Activated B cell treated with CpG ODN at 0.5 μM for 24 hours (primary cell): ENCODE results near the gene ZSCAN26. TPM values are rescaled to one million over a fixed set of nuclear protein-coding genes. Genes with fewer than 3 reads are reported as not detected.

Experiments
- ATAC-seq: fragments of 200-7000 bp; cut with Tn5 transposase; one replicate; pipeline ENCODE4 v1.10.0; 2021; ENCODE audit warnings: low read depth, mild to moderate bottlenecking, moderate library complexity
- CTCF ChIA-PET: fragments of 350-600 bp; sonication (Branson Sonifier 250); formaldehyde crosslinking; loops from one replicate; lab custom pipeline; 2021; ENCODE audit warnings: antibody characterized with exemption; lab: Charles Lee
- POLR2A ChIA-PET: fragments of 350-600 bp; sonication (Branson Sonifier 250); formaldehyde crosslinking; loops from one replicate; lab custom pipeline; 2021; ENCODE audit warnings: antibody characterized with exemption; lab: Charles Lee
- DNase-seq: peaks from one replicate; pipeline ENCODE4 v3.0.0; 2022
- H3K27ac Mint-ChIP-seq: one replicate; pipeline ENCODE4 v1.8.0; 2020; ENCODE audit warnings: mixed read lengths
- H3K27me3 Mint-ChIP-seq: one replicate; pipeline ENCODE4 v1.8.0; 2021; ENCODE audit warnings: mixed read lengths
- H3K36me3 Mint-ChIP-seq: one replicate; pipeline ENCODE4 v1.8.0; 2021; ENCODE audit warnings: low read depth, mixed read lengths
- H3K4me1 Mint-ChIP-seq: one replicate; pipeline ENCODE4 v1.8.0; 2021; ENCODE audit warnings: mixed read lengths
- H3K4me3 Mint-ChIP-seq: one replicate; pipeline ENCODE4 v1.8.0; 2020; ENCODE audit warnings: mild to moderate bottlenecking, mixed read lengths
- H3K9me3 Mint-ChIP-seq: one replicate; pipeline ENCODE4 v1.8.0; 2020; ENCODE audit warnings: mixed read lengths
- CTCF ChIP-seq: fragments of 200-600 bp; IDR thresholded peaks from one replicate; pipeline ENCODE4 v1.8.0; 2022; ENCODE audit warnings: antibody characterized with exemption, mild to moderate bottlenecking
- intact Hi-C: fragments of 100-400 bp; cut with micrococcal nuclease; formaldehyde crosslinking; loops from one replicate; pipeline ENCODE4 v1.15.1; 2024
- total RNA-seq: library from RNA; stranded (reverse); gene quantifications from 2 replicates; pipeline ENCODE4 v1.2.3, GENCODE V29; 2022

The ZSCAN26 gene
- total RNA-seq, 1 donor from 2014 or later, result 16.0 TPM

GRCh38 chr6:28323813-28324424, 57.0 kb downstream of the ZSCAN26 start:
- ChIA-PET POLR2A (no interaction called here), CTCF (no interaction called here)
- Mint-ChIP-seq H3K36me3 (peaks cover 25% of the 10 kb centered on the region), H3K27ac (no peak overlapping the region), H3K27me3 (no peaks in the 10 kb centered on the region), H3K9me3 (peaks cover 35% of the 10 kb centered on the region), H3K4me1 (no peaks in the 10 kb centered on the region), H3K4me3 (no peak overlapping the region)
- no peak for TF ChIP-seq CTCF
- DNase-seq (no peak), ATAC-seq (no peak)
- intact Hi-C loops, result no loop called here

DNA sequence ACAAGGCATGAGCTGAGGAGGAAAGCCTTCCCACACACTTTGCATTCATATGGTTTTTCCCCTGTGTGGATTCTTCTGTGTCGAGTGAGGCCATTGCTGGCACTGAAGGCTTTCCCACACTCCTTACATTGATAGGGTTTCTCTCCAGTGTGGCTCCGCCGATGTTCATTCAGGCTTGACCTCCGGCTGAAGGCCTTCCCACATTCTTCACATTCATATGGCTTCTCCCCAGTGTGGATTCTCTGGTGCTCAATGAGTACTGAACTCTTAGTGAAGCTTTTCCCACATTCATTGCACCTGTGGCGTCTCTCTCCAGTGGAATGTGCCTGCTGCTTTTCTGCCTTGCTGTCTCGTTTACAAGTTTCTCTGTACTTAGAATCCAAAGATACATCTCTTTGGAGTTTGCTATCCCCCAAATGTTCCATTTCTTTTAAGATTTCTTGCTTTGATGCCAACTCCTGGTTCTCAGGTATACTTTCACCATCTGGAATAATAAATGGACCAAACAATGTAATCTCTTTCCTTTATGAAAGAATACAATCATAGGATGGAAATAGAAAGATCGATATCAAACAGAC, 59.5 kb downstream of the ZSCAN26 start:
- TF ChIP-seq CTCF, result no peak
- Mint-ChIP-seq H3K4me3 (no peak overlapping the region), H3K36me3 (peaks cover 27% of the 10 kb centered on the region), H3K27me3 (no peaks in the 10 kb centered on the region), H3K27ac (no peak overlapping the region), H3K9me3 (peaks cover 35% of the 10 kb centered on the region), H3K4me1 (no peaks in the 10 kb centered on the region)
- ATAC-seq (no peak), DNase-seq (no peak)
- CTCF ChIA-PET, result no interaction called here
- intact Hi-C loops, result no loop called here
- POLR2A ChIA-PET, result no interaction called here

Other genes with a start within 250 kb of the ZSCAN26 start
- gene ZNF165, start 186.6 kb upstream of the ZSCAN26 start, total RNA-seq, result 6.0 and 6.3 TPM in 2 replicates
- gene ZSCAN16, start 142.5 kb upstream of the ZSCAN26 start, total RNA-seq, result 10.6 and 12.6 TPM in 2 replicates
- gene ZKSCAN8, start 125.3 kb upstream of the ZSCAN26 start, total RNA-seq, result 38.9 and 40.2 TPM in 2 replicates
- 25.9 and 30.3 TPM in 2 replicates for gene ZSCAN9, start 41.9 kb upstream of the ZSCAN26 start, total RNA-seq
- gene ZKSCAN4, start 14.9 kb upstream of the ZSCAN26 start, total RNA-seq, result 10.5 and 11.1 TPM in 2 replicates
- gene NKAPL, start 7.8 kb upstream of the ZSCAN26 start, total RNA-seq, result 0.29 and 0.35 TPM in 2 replicates
- gene PGBD1, start 14.4 kb downstream of the ZSCAN26 start, total RNA-seq, result 1.8 and 1.9 TPM in 2 replicates
- gene ZSCAN31, start 69.0 kb downstream of the ZSCAN26 start, total RNA-seq, result 1.0 and 3.6 TPM in 2 replicates
- gene ZKSCAN3, start 82.8 kb downstream of the ZSCAN26 start, total RNA-seq, result 5.6 and 6.3 TPM in 2 replicates
- gene ZSCAN12, start 132.6 kb downstream of the ZSCAN26 start, total RNA-seq, result 12.8 and 13.0 TPM in 2 replicates
- gene ZSCAN23, start 176.3 kb downstream of the ZSCAN26 start, total RNA-seq, result 0.18 and 0.49 TPM in 2 replicates
- not detected in 2 replicates for gene GPX6, start 248.7 kb downstream of the ZSCAN26 start, total RNA-seq